GM19239 (cell line): ENCODE results near the gene CASZ1.

Experiments used
- DNase-seq: peaks from one replicate; pipeline ENCODE4 v3.0.0; 2011; ENCODE audit warnings: low spot score; ENCODE audit not compliant: insufficient read length
- FAIRE-seq: peaks from 2 replicates; lab custom pipeline; 2011; peaks lifted over from hg19 to GRCh38; lab: Jason Lieb, UNC

Gene CASZ1

DNA sequence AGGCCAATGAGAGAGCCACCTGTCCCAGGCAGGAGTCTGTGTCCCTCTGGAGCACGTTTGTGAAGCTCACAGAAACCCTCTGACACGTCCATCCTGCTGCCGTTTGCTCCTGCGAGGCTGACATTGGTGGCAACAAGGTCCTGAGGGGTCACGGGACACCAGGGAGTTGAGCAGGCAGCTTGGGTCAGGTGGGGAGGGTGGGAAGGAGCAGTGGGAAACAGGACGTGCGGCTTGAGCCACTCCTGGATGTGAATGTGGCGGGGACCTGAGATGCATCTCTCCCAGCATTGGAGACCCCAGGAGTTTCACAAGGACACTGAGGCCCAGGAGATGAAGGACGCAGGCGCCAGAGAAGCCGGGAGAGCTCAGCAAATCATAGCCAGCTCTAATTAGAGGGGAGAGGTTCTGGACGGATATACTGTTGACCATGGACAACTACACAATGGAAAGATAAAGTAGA, 172.7 kb downstream of the CASZ1 start:
- DNase-seq: no peak
- FAIRE-seq: no peak

GRCh38 chr1:10622910-10623685, 173.3 kb downstream of the CASZ1 start:
- no peak for FAIRE-seq
- DNase-seq: no peak

- FAIRE-seq: no peak
- DNase-seq: no peak
Observed at GRCh38 chr1:10621906-10622305, 174.5 kb downstream of the CASZ1 start.

GRCh38 chr1:10620776-10621175, 175.7 kb downstream of the CASZ1 start:
- FAIRE-seq: no peak
- DNase-seq: no peak

DNA sequence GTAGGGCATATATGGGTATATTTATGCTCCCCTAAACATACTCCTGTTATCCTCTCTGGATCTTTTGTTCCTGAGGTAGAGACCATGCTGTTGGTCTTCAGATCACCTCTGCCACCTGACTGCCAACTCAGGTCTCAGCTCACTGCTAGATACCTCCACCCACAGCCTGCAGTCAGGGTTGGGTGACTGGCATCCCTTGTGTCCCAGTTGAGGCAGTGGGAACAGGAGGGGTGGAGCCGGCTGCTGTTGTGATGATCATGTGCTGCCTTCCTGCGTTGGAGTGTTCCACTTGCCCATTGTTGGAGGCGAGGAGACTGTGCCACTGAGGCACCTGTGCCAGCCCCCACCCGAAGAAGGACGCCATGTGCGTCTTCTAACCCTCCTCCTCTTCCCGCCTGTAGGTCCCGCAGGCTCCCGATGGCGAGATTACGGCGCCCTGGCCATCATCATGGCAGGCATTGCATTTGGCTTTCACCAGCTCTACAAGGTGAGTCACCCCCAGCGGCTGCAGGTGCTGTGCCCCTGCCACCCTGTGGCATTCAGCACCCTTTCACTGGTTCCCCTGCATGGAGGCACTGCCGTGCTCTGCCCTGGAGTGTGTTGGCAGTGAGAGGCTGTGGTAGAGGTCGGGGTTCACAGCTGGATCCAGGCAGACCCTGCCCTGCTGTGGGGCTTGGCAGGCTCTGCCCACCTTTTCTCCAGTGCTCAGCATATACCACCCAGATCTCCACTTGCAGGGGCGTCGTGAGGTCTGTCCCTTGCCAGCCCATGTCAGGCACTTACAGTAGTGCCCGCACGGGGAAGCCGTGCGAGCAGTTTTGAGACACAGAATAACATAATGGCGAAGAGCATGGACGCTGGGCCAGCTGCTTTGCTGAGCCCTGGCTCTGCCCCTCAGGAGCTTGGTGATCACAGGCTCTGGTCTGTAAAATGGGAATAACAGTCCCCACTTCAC, 178.2 kb downstream of the CASZ1 start:
- no peak for FAIRE-seq
- DNase-seq: no peak

GRCh38 chr1:10617318-10617717, 179.1 kb downstream of the CASZ1 start:
- FAIRE-seq (no peak), DNase-seq (no peak)

GRCh38 chr1:10616696-10617095, 179.8 kb downstream of the CASZ1 start:
- FAIRE-seq: no peak

DNA sequence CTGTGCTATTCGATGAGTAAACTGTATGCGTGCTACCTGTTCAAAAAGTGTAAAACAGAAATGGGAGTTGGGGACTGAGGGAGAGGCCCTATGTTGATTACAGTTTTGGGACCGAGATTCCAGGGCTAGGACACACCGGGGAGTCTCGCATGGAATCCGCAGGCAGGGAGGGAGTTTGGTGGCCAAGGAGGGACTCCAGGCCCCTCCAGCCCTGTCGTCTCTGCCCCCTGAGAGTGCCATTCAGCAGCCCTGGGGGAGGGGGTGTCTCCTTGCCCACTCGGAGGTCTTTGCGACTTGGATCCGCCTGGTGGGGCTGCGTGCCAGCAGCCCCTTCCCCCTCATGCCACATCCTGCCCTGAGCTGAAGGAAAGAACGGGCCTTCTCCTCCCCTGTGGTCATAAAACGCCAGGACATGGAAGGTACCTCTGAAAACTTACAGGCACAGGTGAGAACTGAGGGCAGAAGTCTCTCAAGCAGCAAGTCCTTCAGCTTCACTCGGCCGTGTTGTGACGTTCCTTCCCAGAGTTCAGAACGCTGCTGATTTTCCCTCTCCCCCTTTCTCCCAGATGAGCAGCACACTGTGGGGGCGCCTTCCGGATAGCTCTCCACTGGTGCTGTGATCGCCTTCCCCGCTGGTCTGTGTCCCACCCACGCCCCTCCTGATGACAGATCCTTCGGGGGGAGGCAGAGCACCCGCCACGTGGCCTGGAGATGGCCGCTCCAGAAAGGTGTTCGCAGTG, 180.3 kb downstream of the CASZ1 start:
- no peak for DNase-seq
- no peak for FAIRE-seq

More at GRCh38 chr1:10616696-10617095, 179.8 kb downstream of the CASZ1 start:
- no peak for DNase-seq

GRCh38 chr1:10615332-10615731, 181.1 kb downstream of the CASZ1 start:
- DNase-seq (no peak), FAIRE-seq (no peak)

- FAIRE-seq (no peak), DNase-seq (no peak)
Observed at GRCh38 chr1:10614377-10615225, 181.8 kb downstream of the CASZ1 start.

DNA sequence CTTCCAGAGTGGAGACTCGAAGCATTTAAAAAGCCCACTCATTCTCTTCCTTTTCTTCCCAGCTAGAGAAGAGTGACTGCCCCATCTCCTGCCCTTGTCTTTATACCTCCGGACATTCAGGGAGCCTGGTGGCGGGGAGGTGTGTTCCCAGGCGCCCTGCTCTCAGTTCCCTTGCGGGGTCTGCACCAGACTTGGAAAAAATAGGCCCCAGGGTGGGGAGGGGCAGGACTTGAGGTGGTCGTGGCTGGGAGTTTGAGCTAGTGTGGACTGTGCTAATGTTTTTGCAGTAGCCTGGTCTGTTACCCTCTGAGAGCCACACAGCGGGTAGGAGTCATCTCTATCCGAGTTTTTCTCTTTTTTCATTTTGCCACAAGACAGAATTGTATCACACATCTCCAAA, 182.6 kb downstream of the CASZ1 start:
- no peak for FAIRE-seq
- DNase-seq: no peak

GRCh38 chr1:10613340-10613739, 183.1 kb downstream of the CASZ1 start:
- no peak for FAIRE-seq
- DNase-seq: no peak

- FAIRE-seq (no peak), DNase-seq (no peak)
Observed at GRCh38 chr1:10612436-10613160, 183.8 kb downstream of the CASZ1 start.

DNA sequence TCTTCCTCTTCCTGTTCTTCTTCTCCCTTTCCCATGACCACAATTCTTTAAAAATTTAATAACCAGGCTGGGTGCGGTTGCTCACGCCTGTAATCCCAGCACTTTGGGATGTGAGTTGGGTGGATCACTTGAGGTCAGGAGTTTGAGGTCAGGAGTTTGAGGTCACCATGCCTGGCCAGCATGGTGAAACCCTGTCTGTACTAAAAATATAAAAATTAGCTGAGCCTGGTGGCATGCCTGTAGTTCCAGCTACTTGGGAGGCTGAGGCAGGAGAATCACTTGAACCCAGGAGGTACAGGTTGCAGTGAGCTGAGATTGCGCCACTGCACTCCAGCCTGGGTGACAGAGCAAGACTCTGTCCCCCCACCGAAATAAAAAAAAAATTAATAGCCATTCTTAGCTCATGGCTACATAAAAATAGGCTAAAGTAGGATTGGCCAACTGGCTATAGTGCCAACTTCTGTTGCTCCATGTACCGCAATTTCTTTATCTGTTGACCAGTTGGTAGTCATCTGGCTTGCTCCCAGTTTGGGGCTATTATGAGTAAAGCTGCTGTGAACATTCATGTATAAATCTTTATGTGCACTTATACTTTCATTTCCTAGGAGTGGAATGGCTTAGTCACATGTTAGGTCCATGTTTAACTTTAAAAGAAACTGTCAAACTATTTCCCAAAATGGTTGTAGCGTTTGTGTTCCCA, 185.4 kb downstream of the CASZ1 start:
- no peak for DNase-seq
- no peak for FAIRE-seq

- FAIRE-seq (no peak), DNase-seq (no peak)
Observed at GRCh38 chr1:10608690-10609089, 187.8 kb downstream of the CASZ1 start.

- no peak for FAIRE-seq
Observed at GRCh38 chr1:10607228-10607627, 189.2 kb downstream of the CASZ1 start.

GRCh38 chr1:10606064-10606463, 190.4 kb downstream of the CASZ1 start:
- no peak for DNase-seq
- FAIRE-seq: no peak

More at GRCh38 chr1:10607228-10607627, 189.2 kb downstream of the CASZ1 start:
- no peak for DNase-seq

GRCh38 chr1:10604966-10605365, 191.5 kb downstream of the CASZ1 start:
- no peak for FAIRE-seq
- DNase-seq: no peak
